GM18870 (cell line): Measurements from ENCODE around the gene ORMDL3.
"Not testable (repeated sequence)": the region's sequence is repeated elsewhere in the genome, so short reads cannot be mapped to it uniquely, and the experiment has no call there.

Source experiments
- ATAC-seq: cut with Tn5 transposase; IDR thresholded peaks from one replicate; pipeline ENCODE4 v1.9.1; 2021; ENCODE audit warnings: moderate library complexity; ENCODE audit not compliant: unreplicated experiment

ORMDL3 gene

GRCh38 chr17:39887078-39887477 is 40.3 kb downstream of the ORMDL3 start:
- no peak for ATAC-seq

DNA sequence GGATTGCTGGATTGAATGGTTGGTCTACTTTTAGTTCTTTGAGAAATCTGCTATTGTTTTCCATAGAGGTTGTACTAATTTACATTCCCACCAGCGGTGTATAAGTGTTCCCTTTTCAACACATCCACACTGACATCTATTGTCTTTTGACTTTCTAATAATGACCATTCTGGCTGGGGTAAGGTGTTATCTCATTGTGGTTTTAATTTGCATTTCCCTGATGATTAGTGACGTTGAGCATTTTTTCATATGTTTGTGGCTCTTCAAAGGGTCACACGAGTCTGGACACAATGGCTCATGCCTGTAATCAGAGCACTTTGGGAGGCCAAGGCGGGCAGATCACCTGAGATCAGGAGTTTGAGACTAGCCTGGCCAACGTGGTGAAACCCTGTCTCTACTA is 41.3 kb downstream of the ORMDL3 start:
- ATAC-seq, result not testable (repeated sequence)

DNA sequence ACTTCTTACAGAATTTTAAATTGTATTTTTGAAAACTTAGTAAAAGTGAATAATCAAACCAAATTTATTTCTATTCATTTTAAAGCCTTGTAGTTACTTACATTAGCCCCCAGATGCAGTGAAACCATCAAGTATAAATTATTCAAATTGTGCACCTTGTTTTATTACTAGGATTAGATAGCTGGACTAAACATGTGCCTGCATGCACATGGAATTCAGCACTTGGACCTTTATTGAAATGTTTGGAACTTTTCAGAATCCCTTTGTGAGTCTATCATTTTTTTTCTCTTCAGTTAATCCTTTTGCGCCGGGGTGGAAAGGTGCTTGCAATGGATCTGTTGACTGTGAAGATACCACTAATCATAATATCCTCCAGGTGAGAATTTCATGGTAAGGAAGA is 54.6 kb downstream of the ORMDL3 start:
- ATAC-seq, result no peak

DNA sequence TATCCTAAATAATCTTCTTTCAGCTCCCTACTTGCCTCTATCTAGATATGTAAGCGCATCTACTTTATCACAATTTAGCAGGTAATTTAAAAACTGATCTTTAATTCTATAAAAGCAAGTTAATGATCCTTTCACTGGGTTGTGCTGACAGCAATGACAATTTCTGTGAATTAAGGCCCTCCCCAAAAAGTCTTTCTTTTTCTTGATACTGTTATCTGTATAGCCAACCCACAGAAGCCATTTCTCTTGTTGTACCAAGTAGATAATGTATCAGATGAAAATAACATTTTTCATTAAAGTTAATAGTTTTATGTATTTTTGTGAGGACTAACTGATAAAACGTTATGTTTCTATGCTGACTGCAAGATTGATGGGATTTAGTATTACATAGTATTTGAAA is 55.6 kb downstream of the ORMDL3 start:
- no peak for ATAC-seq
